Fibroblast of lung (primary cell): ENCODE results near the gene ZNF334.

ENCODE experiments used
- EZH2 ChIP-seq: IDR thresholded peaks from 2 replicates; pipeline ENCODE4 v1.5.1; 2012; ENCODE audit warnings: low read length, control low read depth, mild to moderate bottlenecking; ENCODE audit errors: missing control alignments
- TF ChIP-seq, protein P1 (sequence below), 2 donors: IDR thresholded peaks in 1 of 2; conservative IDR thresholded peaks in 1 of 2; 1 replicate in 1 of 2; 2 replicates in 1 of 2; pipeline ENCODE4 v1.5.1; 2011 to 2012; ENCODE audit warnings: low read length in 2 of 2, control low read depth in 1 of 2, inconsistent platforms in 1 of 2, low read depth in 1 of 2, mild to moderate bottlenecking in 1 of 2

DNA sequence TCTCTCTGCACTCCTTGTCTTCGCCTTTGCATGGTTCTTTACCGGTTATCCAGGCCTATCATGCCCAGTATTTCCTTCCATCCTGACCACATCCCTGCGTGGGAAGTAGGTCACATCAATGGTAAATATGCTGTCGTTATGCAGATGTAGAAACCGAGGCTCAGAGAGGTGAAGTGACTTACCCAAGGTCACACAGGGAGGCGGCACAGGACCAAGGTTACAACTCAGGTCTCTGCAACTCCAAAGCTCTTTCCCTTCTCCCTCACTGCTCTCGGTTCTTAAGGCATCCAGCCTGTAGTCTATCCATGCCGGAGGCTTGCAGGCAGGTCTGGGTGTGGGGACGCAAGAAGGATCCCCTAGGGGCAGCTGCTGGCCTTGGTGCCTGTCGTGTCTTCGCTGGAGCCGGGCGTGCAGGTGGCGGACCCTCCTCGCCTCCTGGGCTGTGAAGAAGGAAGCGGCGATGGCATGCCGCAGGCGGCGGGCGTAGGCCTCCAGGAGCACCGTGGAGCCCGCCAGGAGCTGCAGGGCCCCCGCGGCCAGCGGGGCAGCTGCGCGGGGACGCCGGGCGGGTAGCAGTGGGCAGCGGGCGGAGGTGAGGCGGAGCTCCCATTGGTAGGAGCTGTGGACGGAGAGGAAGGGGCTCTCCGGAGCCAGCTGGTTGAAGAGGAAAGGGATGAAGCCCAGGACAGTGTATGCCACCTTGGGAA, 28.0 kb upstream of the ZNF334 start:
- TF ChIP-seq, protein P1, sequence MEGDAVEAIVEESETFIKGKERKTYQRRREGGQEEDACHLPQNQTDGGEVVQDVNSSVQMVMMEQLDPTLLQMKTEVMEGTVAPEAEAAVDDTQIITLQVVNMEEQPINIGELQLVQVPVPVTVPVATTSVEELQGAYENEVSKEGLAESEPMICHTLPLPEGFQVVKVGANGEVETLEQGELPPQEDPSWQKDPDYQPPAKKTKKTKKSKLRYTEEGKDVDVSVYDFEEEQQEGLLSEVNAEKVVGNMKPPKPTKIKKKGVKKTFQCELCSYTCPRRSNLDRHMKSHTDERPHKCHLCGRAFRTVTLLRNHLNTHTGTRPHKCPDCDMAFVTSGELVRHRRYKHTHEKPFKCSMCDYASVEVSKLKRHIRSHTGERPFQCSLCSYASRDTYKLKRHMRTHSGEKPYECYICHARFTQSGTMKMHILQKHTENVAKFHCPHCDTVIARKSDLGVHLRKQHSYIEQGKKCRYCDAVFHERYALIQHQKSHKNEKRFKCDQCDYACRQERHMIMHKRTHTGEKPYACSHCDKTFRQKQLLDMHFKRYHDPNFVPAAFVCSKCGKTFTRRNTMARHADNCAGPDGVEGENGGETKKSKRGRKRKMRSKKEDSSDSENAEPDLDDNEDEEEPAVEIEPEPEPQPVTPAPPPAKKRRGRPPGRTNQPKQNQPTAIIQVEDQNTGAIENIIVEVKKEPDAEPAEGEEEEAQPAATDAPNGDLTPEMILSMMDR (conservative IDR thresholded peaks at IDR 0.05 in 1 of 2, IDR thresholded peaks at IDR 0.05 in 1 of 2; ENCODE audit: low read depth in 1 of 2, low read length in 2 of 2) = no peak
- no peak for TF ChIP-seq EZH2
